ENCODE measurements around the gene UBTD2.
"Not testable (repeated sequence)": the region's sequence is repeated elsewhere in the genome, so short reads cannot be mapped to it uniquely, and the experiment has no call there.

The UBTD2 gene

GRCh38 chr5:172291837-172292236, 8.3 kb upstream of the UBTD2 start:
- DNase-seq = not testable (repeated sequence)

- DNase-seq = no peak
Measured at GRCh38 chr5:172288465-172288864, 4.9 kb upstream of the UBTD2 start.

GRCh38 chr5:172287140-172287539, 3.6 kb upstream of the UBTD2 start:
- not testable (repeated sequence) for DNase-seq

- no peak for DNase-seq
Measured at GRCh38 chr5:172285226-172286143, 1.9 kb upstream of the UBTD2 start.

GRCh38 chr5:172284611-172284980, 1.0 kb upstream of the UBTD2 start:
- DNase-seq = no peak

- DNase-seq = peak; percentile 89
Measured at GRCh38 chr5:172283862-172284610, 472 bp upstream of the UBTD2 start.

- DNase-seq = no peak
Measured at GRCh38 chr5:172282272-172283019, 1.1 kb downstream of the UBTD2 start.

GRCh38 chr5:172281346-172281745, 2.2 kb downstream of the UBTD2 start:
- DNase-seq = no peak

GRCh38 chr5:172280929-172281328, 2.6 kb downstream of the UBTD2 start:
- DNase-seq = no peak

GRCh38 chr5:172280317-172280716, 3.2 kb downstream of the UBTD2 start:
- DNase-seq = no peak

- no peak for DNase-seq
Measured at GRCh38 chr5:172278356-172278755, 5.2 kb downstream of the UBTD2 start.

GRCh38 chr5:172276214-172276613, 7.3 kb downstream of the UBTD2 start:
- DNase-seq = no peak

- DNase-seq = no peak
Measured at GRCh38 chr5:172274951-172275753, 8.4 kb downstream of the UBTD2 start.

GRCh38 chr5:172267943-172268342, 15.6 kb downstream of the UBTD2 start:
- DNase-seq = no peak

GRCh38 chr5:172266676-172267092, 16.9 kb downstream of the UBTD2 start:
- DNase-seq = no peak

- no peak for DNase-seq
Measured at GRCh38 chr5:172266071-172266675, 17.4 kb downstream of the UBTD2 start.

GRCh38 chr5:172264815-172265395, 18.7 kb downstream of the UBTD2 start:
- no peak for DNase-seq

- no peak for DNase-seq
Measured at GRCh38 chr5:172255444-172255843, 28.1 kb downstream of the UBTD2 start.

GRCh38 chr5:172252501-172252900, 31.1 kb downstream of the UBTD2 start:
- DNase-seq = no peak

GRCh38 chr5:172251419-172251818, 32.1 kb downstream of the UBTD2 start:
- no peak for DNase-seq

GRCh38 chr5:172248637-172249036, 34.9 kb downstream of the UBTD2 start:
- DNase-seq = no peak

- DNase-seq = no peak
Measured at GRCh38 chr5:172245703-172246125, 37.9 kb downstream of the UBTD2 start.

Data from GOT3 (cell line).